HG02642 (cell line): ENCODE data around the gene TMEM250.
"Not testable (repeated sequence)": the region's sequence is repeated elsewhere in the genome, so short reads cannot be mapped to it uniquely, and the experiment has no call there.

ENCODE experiments used
- ATAC-seq: cut with Tn5 transposase; IDR thresholded peaks from one replicate; pipeline ENCODE4 v1.9.1; 2021; ENCODE audit warnings: mild to moderate bottlenecking; ENCODE audit not compliant: unreplicated experiment, poor library complexity

The TMEM250 gene

GRCh38 chr9:136118320-136119060 lies at the start of gene TMEM250:
Gene TMEM250 (minus strand): TSS chr9:136118875. CDS start chr9:136116900, 1,975 bp downstream.
- ATAC-seq, result peak; percentile 77

DNA sequence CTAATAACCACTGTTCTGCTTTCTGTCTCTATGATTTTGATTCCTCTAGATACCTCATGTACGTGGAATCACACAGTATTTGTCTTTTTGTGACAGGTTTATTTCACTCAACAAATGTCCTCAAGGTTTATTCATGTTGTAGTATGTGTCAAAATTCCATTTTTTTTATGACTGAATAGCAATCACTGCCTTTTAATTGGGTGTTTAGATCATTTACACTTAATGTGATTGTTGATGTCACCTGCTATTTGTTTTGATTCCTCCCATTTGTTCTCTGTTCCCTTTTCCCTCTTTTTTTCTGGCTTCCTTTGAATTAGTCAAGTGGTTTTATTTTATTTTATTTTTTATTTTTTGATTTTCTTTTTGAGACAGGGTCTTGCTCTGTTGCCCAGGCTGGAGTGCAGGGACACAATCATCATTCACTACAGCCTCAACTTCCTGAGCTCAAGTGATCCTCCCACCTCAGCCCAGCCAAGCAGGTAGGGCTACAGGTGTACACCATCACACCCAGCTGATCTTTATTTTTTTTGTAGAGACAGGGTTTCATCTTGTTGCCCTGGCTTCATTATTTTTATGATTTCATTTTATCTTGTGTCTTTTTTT lies 44.7 kb upstream of the TMEM250 start:
- no peak for ATAC-seq

DNA sequence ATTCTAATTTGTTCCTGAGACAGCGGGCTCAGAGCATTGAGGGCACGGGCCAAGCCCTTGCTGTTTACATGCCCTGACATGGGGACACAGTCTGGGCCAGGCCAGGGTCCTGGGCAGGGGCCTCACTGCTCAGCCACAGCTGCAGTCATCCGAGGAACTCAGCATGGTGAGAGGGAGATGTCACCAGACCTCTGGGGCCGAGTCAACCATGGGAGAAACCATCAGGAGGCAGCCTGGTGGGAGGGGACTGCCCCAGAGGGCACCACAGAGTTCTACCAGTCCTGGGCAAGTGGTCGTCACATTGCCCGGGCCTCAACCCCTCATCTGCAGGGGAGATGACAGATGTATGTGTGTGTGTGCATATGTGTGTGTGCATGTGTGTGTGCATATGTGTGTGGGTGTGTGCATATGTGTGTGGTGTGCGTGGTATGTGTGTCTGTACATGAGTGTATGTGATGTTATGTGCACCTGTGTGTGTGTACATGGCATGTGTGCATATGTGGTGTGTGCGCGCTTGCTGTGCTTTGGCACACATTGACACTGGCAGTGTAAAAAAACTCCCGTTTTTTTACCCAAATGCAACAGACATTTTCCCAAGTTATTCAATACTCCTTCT lies 42.4 kb upstream of the TMEM250 start:
- no peak for ATAC-seq

DNA sequence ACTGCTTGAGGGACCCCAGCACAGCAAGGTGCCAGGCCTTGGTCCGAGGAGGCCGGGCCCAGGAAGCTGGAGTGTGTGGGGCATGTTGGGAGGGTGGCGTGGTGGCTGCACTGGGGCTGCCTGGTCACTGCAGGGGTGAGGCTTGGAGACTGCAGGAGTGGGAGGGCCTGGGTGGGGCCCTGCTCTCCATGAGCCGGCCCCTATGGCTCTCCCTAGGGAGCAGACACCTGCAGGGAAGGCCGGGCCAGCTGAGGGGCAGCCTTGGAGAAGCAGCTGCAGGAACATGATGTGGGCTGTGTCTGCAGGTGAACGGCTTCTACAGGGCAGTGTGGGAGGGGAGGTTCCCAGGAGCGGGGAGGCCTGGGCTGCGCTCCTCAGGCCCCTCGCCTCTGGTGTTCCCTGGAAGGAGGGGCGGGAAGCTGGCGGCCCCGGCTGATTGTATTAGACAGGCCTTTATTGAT lies 41.7 kb upstream of the TMEM250 start:
- ATAC-seq, result no peak

DNA sequence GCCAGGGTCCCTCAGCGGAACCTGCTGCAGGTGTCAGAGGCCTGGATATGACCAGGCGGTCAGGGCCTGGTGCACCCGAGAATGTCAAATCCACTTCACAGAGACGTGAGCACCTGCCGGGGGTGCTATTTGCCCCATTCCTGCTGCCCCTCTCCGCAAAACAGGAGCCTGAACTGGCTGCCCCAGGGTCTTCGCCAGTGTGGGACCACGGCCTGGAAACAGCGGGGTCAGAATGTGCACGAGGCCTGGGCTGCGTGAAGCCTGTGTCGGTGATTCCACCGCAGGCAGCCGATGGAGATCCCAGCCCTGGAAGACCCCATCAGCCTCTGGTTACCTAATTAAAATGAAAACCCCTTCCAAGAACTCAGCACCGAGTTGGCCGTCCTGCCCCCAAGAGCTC lies 41.2 kb upstream of the TMEM250 start:
- no peak for ATAC-seq

GRCh38 chr9:136157477-136158265 lies 39.0 kb upstream of the TMEM250 start:
- ATAC-seq, result no peak

DNA sequence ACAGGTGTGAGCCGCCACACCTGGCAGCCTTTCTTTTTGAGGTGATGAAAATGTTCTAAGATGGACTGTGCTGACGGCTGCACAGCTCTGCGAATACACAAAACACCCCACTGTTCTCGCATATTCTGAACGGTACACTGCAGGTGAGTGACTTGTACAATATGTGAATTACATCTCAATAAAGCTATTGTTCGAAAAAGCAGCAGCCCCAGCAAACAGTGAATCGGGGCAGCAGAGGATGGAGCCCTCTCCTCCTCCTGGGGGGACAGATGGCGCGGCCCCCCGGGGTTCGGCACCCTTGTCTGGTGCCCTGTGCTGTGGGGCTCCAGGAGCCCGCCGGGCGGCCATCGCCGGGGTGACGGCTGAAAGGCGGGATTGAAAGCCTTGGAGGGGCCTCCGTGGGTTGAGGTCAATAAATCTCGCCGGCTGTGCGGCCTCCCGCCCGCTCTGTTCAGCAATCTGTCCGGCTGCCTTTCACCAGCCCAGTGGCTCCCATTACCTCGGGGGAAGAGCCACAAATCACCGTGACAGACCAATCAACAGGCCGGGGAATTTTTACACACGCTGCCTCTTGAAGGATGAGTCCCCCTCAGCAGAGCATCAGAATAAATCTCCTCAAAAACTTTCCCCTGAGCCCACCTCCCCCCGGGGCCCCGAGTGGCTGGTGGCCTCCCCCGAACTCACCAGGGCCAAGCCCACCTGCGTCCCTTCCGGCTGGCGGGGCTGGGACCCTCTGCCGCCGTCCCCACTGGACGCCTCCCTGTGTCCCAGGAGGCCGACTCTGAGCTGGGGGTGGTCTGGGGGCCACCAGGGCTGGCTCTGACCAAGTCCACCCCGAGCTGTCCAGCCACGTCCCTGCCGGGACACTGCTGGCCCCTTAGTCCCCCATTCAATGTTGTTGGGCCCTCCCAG lies 37.8 kb upstream of the TMEM250 start:
- ATAC-seq, result no peak

DNA sequence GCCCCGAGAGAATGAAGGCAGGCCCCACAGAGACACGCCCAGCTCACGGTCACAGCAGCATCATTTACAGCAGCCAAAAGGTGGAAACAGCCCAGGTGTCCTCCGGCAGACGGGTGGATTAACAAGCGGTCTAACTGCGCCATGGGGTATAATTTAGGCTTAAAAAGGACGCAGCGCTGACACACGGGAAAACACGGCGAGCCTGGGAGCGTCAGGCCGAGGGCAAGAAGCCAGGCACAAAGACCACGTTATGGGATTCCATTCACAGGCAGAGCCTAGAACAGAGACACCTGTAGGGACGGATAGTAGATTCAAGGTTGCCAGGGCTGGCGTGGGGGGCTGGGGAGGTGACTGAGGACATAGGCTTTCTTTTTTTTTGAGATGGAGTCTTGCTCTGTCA lies 36.9 kb upstream of the TMEM250 start:
- no peak for ATAC-seq

- no peak for ATAC-seq
Observed at GRCh38 chr9:136154943-136155342, 36.3 kb upstream of the TMEM250 start.

DNA sequence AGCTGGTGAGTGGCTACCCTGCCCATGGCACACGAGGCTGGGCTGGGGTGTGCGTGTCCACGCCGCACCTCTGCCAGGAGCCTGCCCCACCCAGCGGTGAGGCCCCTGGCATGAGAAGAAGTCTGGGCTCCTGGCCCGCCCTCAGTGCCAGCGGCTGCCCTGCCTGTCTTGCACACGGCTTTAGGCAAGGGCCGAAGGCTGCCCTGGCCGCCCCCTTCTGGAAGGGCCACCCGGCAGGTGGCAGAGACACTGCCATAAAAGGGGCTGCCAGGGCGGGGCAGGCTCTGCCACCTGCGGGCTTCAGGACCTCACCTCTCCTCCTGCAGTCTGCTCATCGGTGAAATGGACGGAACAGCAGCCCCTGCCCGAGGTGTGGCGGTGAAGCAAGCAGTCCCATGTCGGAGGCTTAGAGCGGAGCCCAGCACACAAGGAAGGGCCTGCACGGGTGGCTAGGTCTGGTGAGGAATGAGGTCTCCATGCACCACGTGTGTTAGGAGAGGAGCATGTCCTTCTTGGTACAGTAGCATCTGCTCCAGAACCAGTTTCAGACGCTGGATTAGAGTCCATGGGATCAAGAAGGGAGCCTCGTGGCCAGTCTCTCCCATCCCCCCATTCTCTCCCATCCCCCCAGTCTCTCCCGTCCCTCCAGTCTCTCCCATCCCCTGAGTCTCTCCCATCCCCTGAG lies 34.8 kb upstream of the TMEM250 start:
- ATAC-seq, result no peak

- no peak for ATAC-seq
Observed at GRCh38 chr9:136152931-136153330, 34.3 kb upstream of the TMEM250 start.

DNA sequence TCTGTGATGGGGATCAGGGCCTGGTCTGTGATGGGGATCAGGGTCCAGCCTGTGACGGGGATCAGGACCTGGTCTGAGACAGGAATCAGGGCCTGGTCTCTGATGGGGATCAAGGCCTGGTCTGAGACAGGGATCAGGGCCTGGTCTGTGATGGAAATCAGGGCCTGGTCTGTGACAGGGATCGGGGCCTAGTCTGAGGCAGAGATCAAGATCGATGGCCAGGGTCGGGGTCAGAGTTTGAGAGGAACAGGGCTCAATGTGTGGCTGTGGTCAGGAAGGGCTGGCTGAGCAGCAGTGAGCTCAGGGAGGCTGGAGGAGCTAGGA lies 33.8 kb upstream of the TMEM250 start:
- ATAC-seq, result no peak

DNA sequence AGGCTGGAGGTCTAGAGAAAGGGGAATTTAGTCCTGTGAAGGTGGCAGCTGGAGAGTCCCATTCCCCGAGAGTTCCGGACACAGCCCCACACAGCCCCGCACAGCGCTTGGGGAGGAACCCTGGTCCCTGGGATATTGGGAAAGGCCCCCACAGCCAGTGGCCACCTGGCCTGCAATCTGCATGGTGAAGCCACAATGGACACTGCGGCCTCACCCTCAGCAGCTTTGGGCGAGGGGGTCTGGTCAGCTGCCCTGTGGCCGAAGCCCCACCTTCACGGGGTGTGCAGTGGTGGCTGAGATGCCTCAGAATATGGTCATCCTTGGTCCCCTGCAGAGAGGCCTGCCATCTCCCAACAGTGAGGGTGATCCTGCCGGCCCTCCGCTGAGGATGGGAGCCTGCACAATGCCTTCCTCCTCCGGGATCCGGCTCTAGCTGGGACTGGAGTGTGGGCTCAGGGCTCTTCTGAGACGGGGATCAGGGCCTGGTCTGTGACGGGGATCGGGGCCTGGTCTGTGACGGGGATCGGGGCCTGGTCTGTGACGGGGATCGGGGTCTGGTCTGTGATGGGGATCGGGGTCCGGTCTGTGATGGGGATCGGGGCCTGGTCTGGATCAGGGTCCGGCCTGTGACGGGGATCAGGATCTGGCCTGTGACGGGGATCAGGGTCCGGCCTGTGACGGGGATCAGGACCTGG lies 33.3 kb upstream of the TMEM250 start:
- ATAC-seq, result no peak

GRCh38 chr9:136151214-136151804 lies 32.6 kb upstream of the TMEM250 start:
- no peak for ATAC-seq

DNA sequence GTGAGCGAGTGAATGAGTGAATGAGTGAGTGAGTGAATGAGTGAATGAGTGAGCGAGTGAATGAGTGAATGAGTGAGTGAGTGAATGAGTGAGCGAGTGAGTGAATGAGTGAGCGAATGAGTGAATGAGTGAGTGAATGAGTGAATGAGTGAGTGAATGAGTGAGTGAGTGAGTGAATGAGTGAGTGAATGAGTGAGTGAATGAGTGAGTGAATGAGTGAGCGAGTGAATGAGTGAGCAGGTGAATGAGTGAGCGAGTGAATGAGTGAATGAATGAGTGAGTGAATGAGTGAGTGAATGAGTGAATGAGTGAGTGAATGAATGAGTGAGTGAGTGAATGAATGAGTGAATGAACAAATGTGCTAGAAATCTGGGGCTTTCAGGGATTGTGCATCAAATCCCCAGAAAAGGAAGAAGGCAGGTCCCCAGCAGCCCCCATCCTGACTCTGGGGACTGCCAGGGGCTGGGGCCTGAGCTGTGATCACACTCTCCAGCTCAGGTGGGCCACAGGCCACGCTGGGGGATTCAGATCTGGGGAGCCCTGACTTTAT lies 32.1 kb upstream of the TMEM250 start:
- ATAC-seq, result not testable (repeated sequence)

DNA sequence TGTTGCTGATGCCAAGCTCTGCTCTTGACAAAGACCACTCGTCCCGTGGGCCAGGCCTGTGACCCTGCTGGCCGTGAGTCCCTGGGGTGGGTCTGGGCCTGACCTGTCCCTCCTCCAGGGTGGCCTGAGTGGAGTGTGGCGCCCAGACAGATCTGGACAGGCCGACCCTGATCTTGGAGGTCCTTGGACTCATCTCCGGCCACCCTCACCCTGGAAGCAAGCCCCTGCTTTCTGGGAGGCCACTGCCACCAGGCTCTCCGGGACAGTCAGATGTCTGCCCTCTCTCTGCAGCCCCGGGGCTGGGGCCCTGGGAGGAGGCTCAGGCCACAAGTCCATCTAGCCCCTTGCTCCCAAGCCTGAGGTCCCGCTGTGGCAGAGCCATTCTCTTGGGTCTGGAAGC lies 31.2 kb upstream of the TMEM250 start:
- no peak for ATAC-seq

DNA sequence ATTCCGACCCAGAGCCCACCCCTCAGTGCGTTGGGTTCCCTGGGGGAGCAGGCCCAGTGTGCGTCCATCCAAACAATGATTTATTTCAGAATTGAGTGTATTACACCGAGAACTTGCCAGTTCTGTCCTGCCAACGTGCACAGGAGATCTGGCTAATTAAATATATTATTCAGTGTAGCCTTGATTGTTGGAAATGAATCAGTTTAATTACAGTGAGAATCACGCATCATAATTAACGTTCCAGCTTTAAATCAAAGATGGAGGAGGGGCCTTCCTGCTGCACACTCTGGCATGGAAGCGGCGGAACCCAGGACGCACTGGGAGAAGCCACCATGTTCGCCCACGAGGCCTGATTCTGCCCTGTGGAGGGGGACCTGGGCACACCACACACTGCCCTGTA lies 30.7 kb upstream of the TMEM250 start:
- ATAC-seq, result no peak

GRCh38 chr9:136148766-136149165 lies 30.1 kb upstream of the TMEM250 start:
- ATAC-seq, result no peak
